Brain microvascular endothelial cell (primary cell): ENCODE data around the gene DOCK10.

ENCODE experiments used
- DNase-seq: peaks from one replicate; pipeline ENCODE4 v3.0.0-alpha.2; 2020
- H3K27ac ChIP-seq: fragments of 250-450 bp; sonication (Bioruptor Pico); 2 replicates; pipeline ENCODE4 v1.5.1; 2020; ENCODE audit warnings: mild to moderate bottlenecking, moderate library complexity
- H3K27me3 ChIP-seq: fragments of 250-450 bp; sonication (Bioruptor Pico); replicated peaks from 2 replicates; pipeline ENCODE4 v1.5.1; 2020; ENCODE audit warnings: mild to moderate bottlenecking
- H3K36me3 ChIP-seq: fragments of 250-450 bp; sonication (Bioruptor Pico); replicated peaks from 2 replicates; pipeline ENCODE4 v1.5.1; 2020; ENCODE audit warnings: mild to moderate bottlenecking
- H3K4me3 ChIP-seq: 2 replicates; pipeline ENCODE4 v1.5.1; 2011; ENCODE audit warnings: low read depth, mild to moderate bottlenecking, control low read depth, low read length, moderate library complexity
- in situ Hi-C: cut with HindIII; loops from 2 replicates; pipeline ENCODE4 v1.10.0; 2017; ENCODE audit warnings: low sequenced_read_pairs, low pct_ligation_motif_present
- TF ChIP-seq, protein P1 (sequence below): IDR thresholded peaks from 2 replicates; pipeline ENCODE4 v1.5.1; 2011; ENCODE audit warnings: low read depth, mild to moderate bottlenecking, moderate library complexity, low read length, control low read depth, inconsistent platforms; ENCODE audit errors: missing control alignments

The DOCK10 gene

DNA sequence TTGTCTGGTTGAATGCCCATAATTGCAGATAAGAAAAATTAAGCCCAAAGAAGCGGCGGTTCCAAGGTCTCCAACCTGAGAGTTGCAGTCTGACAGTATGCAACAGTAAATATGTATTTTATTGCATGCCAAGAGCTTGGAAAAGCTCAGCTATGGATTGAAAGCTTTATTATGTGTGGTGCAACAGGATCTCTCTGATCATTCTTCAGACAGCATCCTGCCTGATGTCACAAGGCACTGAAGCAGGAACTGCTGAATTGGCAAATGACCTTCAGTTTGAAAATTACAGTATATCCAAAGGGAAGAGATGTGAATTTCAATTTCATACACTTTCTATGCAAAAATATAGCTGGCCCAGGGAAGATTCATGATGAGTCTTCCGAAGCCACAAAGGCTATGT, 42.5 kb downstream of the DOCK10 start:
- no peaks in the 10 kb centered on the region for H3K36me3 ChIP-seq
- no peak overlapping the region for H3K27ac ChIP-seq
- no peaks in the 10 kb centered on the region for H3K27me3 ChIP-seq
- in situ Hi-C loops = no loop called here
- no peak overlapping the region for H3K4me3 ChIP-seq
- TF ChIP-seq, protein P1, sequence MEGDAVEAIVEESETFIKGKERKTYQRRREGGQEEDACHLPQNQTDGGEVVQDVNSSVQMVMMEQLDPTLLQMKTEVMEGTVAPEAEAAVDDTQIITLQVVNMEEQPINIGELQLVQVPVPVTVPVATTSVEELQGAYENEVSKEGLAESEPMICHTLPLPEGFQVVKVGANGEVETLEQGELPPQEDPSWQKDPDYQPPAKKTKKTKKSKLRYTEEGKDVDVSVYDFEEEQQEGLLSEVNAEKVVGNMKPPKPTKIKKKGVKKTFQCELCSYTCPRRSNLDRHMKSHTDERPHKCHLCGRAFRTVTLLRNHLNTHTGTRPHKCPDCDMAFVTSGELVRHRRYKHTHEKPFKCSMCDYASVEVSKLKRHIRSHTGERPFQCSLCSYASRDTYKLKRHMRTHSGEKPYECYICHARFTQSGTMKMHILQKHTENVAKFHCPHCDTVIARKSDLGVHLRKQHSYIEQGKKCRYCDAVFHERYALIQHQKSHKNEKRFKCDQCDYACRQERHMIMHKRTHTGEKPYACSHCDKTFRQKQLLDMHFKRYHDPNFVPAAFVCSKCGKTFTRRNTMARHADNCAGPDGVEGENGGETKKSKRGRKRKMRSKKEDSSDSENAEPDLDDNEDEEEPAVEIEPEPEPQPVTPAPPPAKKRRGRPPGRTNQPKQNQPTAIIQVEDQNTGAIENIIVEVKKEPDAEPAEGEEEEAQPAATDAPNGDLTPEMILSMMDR = no peak
- no peak for DNase-seq

DNA sequence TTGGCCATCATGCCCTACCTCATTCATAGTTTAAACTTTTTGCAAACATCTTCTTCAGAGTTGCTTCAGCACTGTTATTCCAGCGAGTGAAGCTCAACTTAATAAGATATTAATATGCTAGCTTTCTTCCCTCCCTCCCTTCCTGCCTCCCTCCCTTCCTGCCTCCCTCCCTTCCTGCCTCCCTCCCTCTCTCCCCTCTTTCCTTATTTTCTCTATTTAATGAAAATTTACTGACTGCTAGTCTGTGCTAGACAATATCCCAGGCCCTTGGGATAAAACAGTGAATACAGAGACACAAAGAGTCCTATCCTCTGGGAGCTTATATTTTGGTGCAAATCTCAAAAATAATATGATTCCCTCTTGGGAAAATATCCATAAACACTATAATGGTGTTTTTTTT, 42.9 kb downstream of the DOCK10 start:
- Histone ChIP-seq H3K4me3 (no peak overlapping the region), H3K27ac (no peak overlapping the region), H3K36me3 (no peaks in the 10 kb centered on the region), H3K27me3 (no peaks in the 10 kb centered on the region)
- in situ Hi-C loops = no loop called here
- no peak for DNase-seq
- TF ChIP-seq, protein P1 = no peak

DNA sequence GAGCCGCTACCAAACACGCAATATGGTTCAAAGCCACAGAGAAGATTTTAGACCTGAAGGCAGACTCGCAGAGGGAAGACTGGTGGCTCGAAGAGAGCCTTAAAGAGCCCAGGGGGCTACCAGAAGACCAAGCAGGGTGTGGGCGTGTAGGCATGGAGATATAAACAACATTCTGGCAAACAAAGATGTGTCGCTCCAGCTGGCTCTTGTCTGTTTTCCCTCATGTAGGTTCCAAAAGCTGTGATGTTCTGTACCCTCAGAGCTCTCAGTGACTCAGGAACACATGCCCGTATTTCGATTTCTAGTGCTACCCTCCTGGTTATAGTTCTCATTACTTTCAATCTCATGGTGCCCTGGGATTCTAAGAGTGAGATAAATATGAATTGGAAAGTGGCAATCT, 44.5 kb downstream of the DOCK10 start:
- H3K27ac ChIP-seq = no peak overlapping the region
- peak; percentile 25 for DNase-seq
- no peak overlapping the region for H3K4me3 ChIP-seq

DNA sequence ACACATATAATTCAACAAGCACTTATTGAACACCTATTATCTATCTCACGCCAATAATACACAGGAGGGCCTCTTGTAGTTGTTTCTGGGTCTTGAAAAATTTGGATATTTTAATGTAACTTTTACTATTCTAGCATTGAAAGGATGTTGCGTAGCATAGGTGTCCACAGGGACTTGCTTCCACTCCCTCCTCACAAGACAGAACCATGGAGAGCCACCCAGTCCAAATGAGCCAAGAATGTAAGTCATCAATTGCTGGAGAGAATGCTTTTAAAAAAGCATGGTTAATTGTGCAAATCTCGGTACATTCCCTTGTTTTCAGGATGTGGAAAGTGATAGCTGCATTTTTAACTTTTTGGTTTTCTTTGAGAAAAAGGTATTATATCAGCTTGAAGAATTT, 46.8 kb downstream of the DOCK10 start:
- no peaks in the 10 kb centered on the region for H3K27me3 ChIP-seq
- TF ChIP-seq, protein P1 = no peak
- in situ Hi-C loops = no loop called here
- no peak overlapping the region for H3K27ac ChIP-seq
- no peaks in the 10 kb centered on the region for H3K36me3 ChIP-seq
- no peak overlapping the region for H3K4me3 ChIP-seq
- DNase-seq = no peak

More for the DNA sequence above, 44.5 kb downstream of the DOCK10 start:
- Histone ChIP-seq H3K27me3 (no peaks in the 10 kb centered on the region), H3K36me3 (no peaks in the 10 kb centered on the region)
- in situ Hi-C loops = no loop called here
- TF ChIP-seq, protein P1 = no peak

DNA sequence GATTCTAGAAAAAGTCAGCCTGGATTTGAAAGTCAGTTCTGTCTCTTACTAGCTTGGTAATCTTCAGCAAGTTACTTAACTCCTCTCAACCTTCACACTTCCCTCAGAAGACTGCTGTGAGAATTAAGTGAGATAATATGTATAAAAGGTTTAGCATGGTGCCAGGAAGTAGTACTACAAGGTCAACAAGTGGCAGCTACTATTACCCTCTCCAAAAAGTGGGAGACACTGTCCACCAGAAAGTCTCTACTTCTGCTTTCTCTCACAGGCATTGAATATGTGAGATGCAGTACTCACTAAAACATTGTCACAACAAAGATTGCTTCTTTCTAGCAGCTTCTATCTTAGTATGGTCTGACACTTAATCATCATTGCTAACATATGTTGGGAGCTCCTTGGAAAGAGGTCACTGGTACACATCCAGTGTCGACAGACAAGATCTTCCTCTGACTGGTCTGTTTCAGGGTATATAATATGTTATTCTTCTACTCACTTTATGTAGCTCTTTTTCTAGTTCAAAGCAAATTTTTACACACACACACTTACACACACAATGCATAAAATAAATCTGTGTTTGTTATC, 47.9 kb downstream of the DOCK10 start:
- Histone ChIP-seq H3K27ac (no peak overlapping the region), H3K27me3 (no peaks in the 10 kb centered on the region), H3K36me3 (no peaks in the 10 kb centered on the region), H3K4me3 (no peak overlapping the region)
- in situ Hi-C loops = no loop called here
- DNase-seq = no peak
- TF ChIP-seq, protein P1 = no peak

DNA sequence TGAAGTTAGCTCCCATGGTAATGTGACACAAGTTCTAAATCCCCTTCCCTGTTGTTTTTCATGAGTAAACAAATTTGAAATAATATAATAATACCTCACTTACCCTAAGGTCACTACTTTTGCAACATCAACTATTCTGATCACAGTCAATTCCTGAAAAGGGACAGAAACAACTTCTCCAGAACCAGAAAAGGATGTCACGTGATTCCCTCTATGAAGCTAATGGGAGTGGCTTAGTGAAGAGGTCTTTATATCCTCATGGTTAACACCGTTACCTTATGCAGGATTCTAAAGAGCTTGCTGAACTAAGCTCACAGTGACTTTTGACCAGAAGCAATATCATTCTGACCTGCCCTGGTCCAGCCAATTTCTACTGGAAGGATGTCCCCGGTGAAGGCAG, 51.6 kb downstream of the DOCK10 start:
- Histone ChIP-seq H3K4me3 (no peak overlapping the region), H3K27me3 (no peaks in the 10 kb centered on the region), H3K27ac (no peak overlapping the region), H3K36me3 (no peaks in the 10 kb centered on the region)
- in situ Hi-C loops = no loop called here
- TF ChIP-seq, protein P1 = no peak
- no peak for DNase-seq
